ENCODE measurements around the gene ADGRG3. TPM values are rescaled to one million over a fixed set of nuclear protein-coding genes. Genes with fewer than 3 reads are reported as not detected.

Gene ADGRG3
- total and polyA plus RNA-seq, 9 of the 15 experiments (the other 6 are each of a cell fraction or from before 2014, with no cell fraction given), result 0.09 to 0.52 (median 0.14) TPM; not detected in 3

- no peaks in the 10 kb centered on the region for H3K9me1 ChIP-seq (ENCODE audit: control insufficient read depth, insufficient read depth, low read length)
- no peak overlapping the region for H3K4me3 ChIP-seq
- peaks cover 0 to 13% of the 10 kb centered on the region in 2 experiments; a peak in 2 of 5 replicates for H3K4me1 ChIP-seq (replicated peaks in 1 of 2; ENCODE audit: control insufficient read depth in 2 of 2, insufficient read depth in 2 of 2, low read length in 2 of 2)
- peaks cover 0 to 5% of the 10 kb centered on the region in 2 experiments; a peak in 2 of 5 replicates for H3K27me3 ChIP-seq (ENCODE audit: control insufficient read depth in 2 of 2, insufficient read depth in 2 of 2, low read length in 2 of 2)
- H3K27ac ChIP-seq (ENCODE audit: extremely low read depth, low read depth, low read length), result no peak overlapping the region
- 8% methylated on average over 18 of the region's 18 CpGs for WGBS (ENCODE audit: insufficient coverage, low coverage, missing lambda C conversion rate)
- peak; percentile 88 to 91 (median 90) for DNase-seq (ENCODE audit: extremely low read depth in 1 of 4, low spot score in 3 of 4)
- CTCF ChIA-PET (ENCODE audit: low intra/inter-chr PET ratio), result interaction anchor here (0.5 to 4.4 kb wide), 17 partner anchors 21 to 230 kb away, joined by 3 to 65 read pairs (median 4); partner anchors contain the start of gene KATNB1
- H2AFZ ChIP-seq (ENCODE audit: low read depth, low read length), result no peak overlapping the region
- H4K20me1 ChIP-seq (replicated peaks; ENCODE audit: control insufficient read depth, insufficient read depth, low read length), result peaks cover 7% of the 10 kb centered on the region; the same call in 1 of the 2 replicates
- no peaks in the 10 kb centered on the region for H3K36me3 ChIP-seq (ENCODE audit: control insufficient read depth, insufficient read depth, low read length)
- no peaks in the 10 kb centered on the region for H3K79me2 ChIP-seq (ENCODE audit: control insufficient read depth, insufficient read depth, low read length)
- ATAC-seq, result peak; percentile 89
- FAIRE-seq, result peak; percentile 93
- H3K9me3 ChIP-seq (replicated peaks; ENCODE audit: control insufficient read depth, insufficient read depth, low read depth, low read length), result peaks cover 3% of the 10 kb centered on the region
- intact Hi-C loops (cut with micrococcal nuclease), result loop anchor here (1.0 to 10.0 kb wide), 7 partner anchors 48 to 347 kb away; partner anchors contain the start of gene KATNB1
- no peak overlapping the region for H3K4me2 ChIP-seq (ENCODE audit: insufficient read depth, low read length)
- in situ Hi-C loops (cut with MboI), result loop anchor here (5.0 kb wide), 1 partner anchor 62 kb away; no protein-coding TSS in a partner anchor
- no TSS peak for BruUV-seq (replicated peaks)
- POLR2A ChIA-PET, result interaction anchor here (0.7 kb wide), 1 partner anchor 65 kb away, joined by 3 read pairs; no protein-coding TSS in a partner anchor
- no peak overlapping the region for H3K9ac ChIP-seq (ENCODE audit: insufficient read depth in 1 of 2, low read depth in 2 of 2, low read length in 2 of 2)
- no peak for TF ChIP-seq ZNF561 (CRISPR knock-in tag; conservative IDR thresholded peaks at IDR 0.05)
- no peak for TF ChIP-seq ZFP1 (CRISPR knock-in tag; IDR thresholded peaks at IDR 0.05)
- TF ChIP-seq FOS (IDR thresholded peaks at IDR 0.05; ENCODE audit: extremely low read depth, insufficient read length), result no peak
- TF ChIP-seq, protein P1, sequence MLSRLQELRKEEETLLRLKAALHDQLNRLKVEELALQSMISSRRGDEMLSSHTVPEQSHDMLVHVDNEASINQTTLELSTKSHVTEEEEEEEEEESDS (CRISPR knock-in tag; IDR thresholded peaks at IDR 0.05), result no peak
- no peak for TF ChIP-seq DIDO1 (tag; IDR thresholded peaks at IDR 0.05; ENCODE audit: low read depth)
- TF ChIP-seq TGIF2 (CRISPR knock-in tag; IDR thresholded peaks at IDR 0.05), result no peak
- no peak for TF ChIP-seq RERE (CRISPR knock-in tag; IDR thresholded peaks at IDR 0.05; ENCODE audit: borderline replicate concordance)
- TF ChIP-seq PYGO2 (tag; IDR thresholded peaks at IDR 0.05), result no peak
- TF ChIP-seq KDM1A (IDR thresholded peaks at IDR 0.05), result peak; percentile 44 to 75
- peak; percentile 99 for TF ChIP-seq STAG1 (CRISPR knock-in tag; IDR thresholded peaks at IDR 0.05; ENCODE audit: borderline replicate concordance)
- TF ChIP-seq TCFL5 (CRISPR knock-in tag; conservative IDR thresholded peaks at IDR 0.05), result no peak
- TF ChIP-seq GATAD2A (IDR thresholded peaks at IDR 0.05), result no peak
- TF ChIP-seq PHTF2 (CRISPR knock-in tag; IDR thresholded peaks at IDR 0.05), result no peak
- TF ChIP-seq ZNF668 (CRISPR knock-in tag; IDR thresholded peaks at IDR 0.05), result no peak
- TF ChIP-seq SMAD3 (CRISPR knock-in tag; conservative IDR thresholded peaks at IDR 0.05), result no peak
- no peak for TF ChIP-seq NELFE (IDR thresholded peaks at IDR 0.05; ENCODE audit: insufficient read depth, insufficient read length)
- TF ChIP-seq FOXA1 (IDR thresholded peaks at IDR 0.05; ENCODE audit: borderline replicate concordance), result no peak
These were observed 19.3 kb upstream of the ADGRG3 start for GRCh38 chr16:57648581-57649442.
